ENCODE results near the gene PDE9A.

Gene PDE9A

GRCh38 chr21:42767561-42767835 is 114.1 kb downstream of the PDE9A start:
- in situ Hi-C loops (cut with MboI; ENCODE audit: low sequenced_read_pairs): no loop called here

GRCh38 chr21:42768324-42769121 is 115.1 kb downstream of the PDE9A start:
- in situ Hi-C loops (cut with MboI; ENCODE audit: low sequenced_read_pairs): no loop called here

DNA sequence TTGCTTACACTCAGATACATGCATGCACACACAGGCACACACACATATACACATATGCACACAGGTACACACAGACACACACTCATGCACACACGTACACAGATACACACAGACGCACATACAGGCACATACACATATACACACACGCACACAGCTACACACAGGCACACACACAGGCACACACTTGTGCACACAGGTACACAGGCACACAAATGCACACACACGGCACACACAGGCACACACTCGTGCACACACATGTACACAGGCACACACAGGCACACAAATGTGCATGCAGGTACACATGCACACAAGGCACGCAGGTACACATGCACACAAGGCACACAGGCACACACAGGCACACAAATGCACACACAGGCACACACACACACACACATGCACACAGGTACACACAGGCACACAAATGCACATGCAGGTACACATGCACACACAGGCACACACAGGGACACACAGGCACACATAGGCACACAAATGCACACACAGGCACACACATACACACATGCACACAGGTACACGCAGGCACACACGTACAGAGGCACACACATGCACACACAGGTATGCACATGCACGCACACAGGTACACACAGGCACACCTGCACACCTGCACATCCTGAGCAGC is 115.9 kb downstream of the PDE9A start:
- in situ Hi-C loops (cut with MboI; ENCODE audit: low sequenced_read_pairs): no loop called here

GRCh38 chr21:42769820-42770716 is 116.6 kb downstream of the PDE9A start:
- in situ Hi-C loops (cut with MboI; ENCODE audit: low sequenced_read_pairs): no loop called here

- in situ Hi-C loops (cut with MboI; ENCODE audit: low sequenced_read_pairs): no loop called here
Observed at GRCh38 chr21:42770717-42771502, 117.5 kb downstream of the PDE9A start.

DNA sequence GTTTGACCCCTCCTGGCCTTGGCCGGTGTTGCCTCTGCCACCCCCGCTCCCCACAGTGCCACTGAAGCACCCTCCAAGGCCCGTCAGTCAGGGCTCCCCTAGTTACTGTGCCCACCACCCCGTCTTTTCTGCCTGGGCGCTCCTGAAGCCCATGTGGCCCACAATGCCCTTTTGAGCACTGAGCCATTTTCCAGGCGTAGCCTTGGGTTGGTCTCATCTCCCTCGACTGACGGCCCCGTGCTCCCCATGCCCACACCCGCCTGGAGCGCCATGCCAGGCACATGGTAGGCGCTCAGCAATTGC is 118.0 kb downstream of the PDE9A start:
- in situ Hi-C loops (cut with MboI; ENCODE audit: low sequenced_read_pairs): no loop called here

- in situ Hi-C loops (cut with MboI; ENCODE audit: low sequenced_read_pairs): no loop called here
Observed at GRCh38 chr21:42775123-42775522, 121.7 kb downstream of the PDE9A start.

GRCh38 chr21:42775891-42776290 is 122.5 kb downstream of the PDE9A start:
- in situ Hi-C loops (cut with MboI; ENCODE audit: low sequenced_read_pairs): no loop called here

DNA sequence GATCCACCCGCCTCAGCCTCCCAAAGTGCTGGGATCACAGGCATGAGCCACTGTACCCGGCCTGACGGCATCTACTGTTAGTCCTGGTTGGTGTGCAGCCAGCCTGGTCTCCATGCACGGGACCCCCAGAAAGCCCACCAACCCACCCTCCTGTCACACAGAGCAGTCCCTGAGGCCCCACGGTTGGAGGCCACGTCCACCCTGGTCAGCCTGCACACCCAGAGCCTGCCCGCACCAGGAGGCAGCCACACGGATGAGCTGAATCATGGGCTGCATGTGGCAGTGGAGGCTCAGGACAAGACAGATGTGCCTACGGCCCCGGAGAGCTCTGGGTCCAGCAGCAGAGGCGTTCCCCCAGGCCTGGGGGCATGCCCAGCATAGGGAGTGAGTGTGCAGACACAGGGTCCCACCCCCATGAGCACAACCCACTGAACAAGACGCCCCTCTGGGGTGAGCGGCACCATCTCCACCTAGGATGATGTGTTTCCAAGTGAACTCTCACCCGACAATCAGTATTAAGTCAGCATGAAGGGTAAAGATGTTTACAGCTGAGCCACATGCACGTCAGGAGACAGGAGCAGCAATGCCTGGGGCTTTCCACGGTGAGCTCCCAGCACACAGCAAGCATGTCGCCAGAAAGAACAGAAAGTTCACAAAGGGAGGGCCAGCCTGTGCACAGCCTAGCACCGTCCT is 123.8 kb downstream of the PDE9A start:
- in situ Hi-C loops (cut with MboI; ENCODE audit: low sequenced_read_pairs): no loop called here

- in situ Hi-C loops (cut with MboI; ENCODE audit: low sequenced_read_pairs): no loop called here
Observed at GRCh38 chr21:42777757-42778344, 124.4 kb downstream of the PDE9A start.

DNA sequence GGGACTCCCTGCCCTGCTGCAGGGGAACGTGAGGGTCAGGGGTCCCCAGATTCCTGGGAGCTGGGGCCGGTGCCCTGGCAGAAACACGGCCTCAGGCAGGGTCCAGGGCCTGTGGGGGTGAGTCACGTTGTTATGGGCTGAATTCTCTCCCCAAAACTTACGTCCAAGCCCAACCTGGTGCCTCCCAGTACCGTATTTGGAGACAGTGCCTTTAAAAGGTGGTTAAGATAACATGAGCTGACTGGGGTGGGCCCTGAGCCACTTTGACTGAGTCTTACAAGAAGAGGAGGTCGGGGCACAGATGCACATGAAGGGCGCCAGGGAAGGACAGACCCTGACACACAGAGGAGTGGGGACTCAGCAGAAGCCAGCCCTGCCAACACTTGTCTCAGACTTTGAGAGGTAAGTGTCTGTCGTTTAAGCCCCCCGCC is 126.0 kb downstream of the PDE9A start:
- in situ Hi-C loops (cut with MboI; ENCODE audit: low sequenced_read_pairs): no loop called here

- in situ Hi-C loops (cut with MboI; ENCODE audit: low sequenced_read_pairs): no loop called here
Observed at GRCh38 chr21:42780617-42781016, 127.2 kb downstream of the PDE9A start.

GRCh38 chr21:42781150-42781970 is 127.9 kb downstream of the PDE9A start:
- in situ Hi-C loops (cut with MboI; ENCODE audit: low sequenced_read_pairs): no loop called here

GRCh38 chr21:42781971-42782722 is 128.7 kb downstream of the PDE9A start:
- in situ Hi-C loops (cut with MboI; ENCODE audit: low sequenced_read_pairs): no loop called here

DNA sequence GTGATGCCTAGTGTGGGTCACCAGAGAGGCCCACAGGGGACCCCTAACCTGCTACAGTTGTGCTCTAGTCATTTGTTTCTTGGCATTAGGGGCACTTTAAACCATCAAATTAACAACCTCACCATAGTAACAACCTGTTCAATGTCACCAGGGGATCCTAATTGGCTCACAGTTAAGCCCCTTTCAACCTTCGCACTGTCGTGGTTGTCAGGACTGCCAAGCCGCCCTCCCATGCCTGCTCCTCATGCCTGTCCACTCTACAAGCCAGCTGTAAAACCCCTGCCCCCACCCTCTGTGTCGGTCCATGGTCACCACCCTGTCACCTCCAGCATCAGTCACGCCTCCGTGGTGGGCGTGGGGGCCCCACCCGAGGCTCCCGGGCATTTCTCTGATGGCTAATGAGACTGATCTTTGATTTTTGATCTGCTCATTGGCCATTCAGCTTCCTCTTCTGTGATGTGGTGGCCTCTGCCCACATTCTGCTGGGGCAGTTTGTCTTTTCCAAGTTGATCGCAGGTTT is 129.4 kb downstream of the PDE9A start:
- in situ Hi-C loops (cut with MboI; ENCODE audit: low sequenced_read_pairs): no loop called here

GRCh38 chr21:42784276-42784675 is 130.9 kb downstream of the PDE9A start:
- in situ Hi-C loops (cut with MboI; ENCODE audit: low sequenced_read_pairs): no loop called here

DNA sequence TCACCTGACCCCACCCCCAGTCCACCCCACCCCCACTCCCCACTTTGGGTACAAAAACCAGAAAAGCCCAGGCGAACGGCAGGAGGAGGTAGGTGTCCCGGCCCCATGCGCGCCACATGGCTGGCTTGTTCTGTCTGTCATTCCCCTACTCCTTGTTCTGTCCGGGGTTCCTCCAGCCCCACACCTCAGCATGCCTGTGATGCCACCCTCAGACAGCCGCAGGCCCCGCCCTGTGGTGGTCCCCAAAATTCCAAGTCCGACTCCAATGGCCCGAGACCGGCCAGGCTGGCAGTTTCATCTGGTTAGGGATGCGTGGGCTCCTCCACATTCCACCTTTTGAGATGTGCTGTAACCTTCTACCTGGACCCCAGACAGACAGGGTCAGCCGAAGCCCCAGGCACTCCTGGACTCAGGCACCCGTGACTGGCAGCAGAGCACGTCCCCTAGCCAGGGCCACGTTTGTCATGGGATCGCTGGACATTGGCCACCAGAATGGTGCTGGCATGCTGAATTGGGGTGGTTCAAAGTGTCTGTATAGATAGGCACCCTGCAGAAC is 131.6 kb downstream of the PDE9A start:
- in situ Hi-C loops (cut with MboI; ENCODE audit: low sequenced_read_pairs): no loop called here

Measured in hTERT RPE-1 (cell line).